T1000 (cell line): ENCODE data around the gene SP110.
"Not testable (repeated sequence)": the region's sequence is repeated elsewhere in the genome, so short reads cannot be mapped to it uniquely, and the experiment has no call there.

Experiments used
- DNase-seq: peaks from one replicate; lab custom pipeline; 2025; ENCODE audit warnings: mixed read lengths; lab: John Stamatoyannopoulos, UW

The SP110 gene

DNA sequence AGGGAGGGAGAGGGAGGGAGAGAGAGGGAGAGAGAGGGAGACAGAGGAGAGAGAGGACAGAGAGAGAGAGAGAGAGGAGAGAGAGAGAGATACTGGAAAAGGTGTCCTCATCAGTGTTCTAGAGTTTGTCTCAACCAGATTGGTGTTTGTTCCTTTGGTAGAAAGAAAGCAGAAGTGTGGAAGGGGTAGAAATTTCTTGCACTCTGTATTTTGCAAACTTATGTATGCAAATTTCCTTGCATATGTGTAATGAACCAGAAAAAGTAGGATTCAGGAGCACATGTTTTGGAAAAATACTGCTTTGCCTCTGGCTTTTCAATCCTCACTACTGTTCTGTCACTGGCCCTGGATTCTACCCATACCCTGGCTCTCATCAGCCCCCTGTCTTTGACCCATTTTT lies 4.7 kb upstream of the SP110 start:
- DNase-seq: no peak

DNA sequence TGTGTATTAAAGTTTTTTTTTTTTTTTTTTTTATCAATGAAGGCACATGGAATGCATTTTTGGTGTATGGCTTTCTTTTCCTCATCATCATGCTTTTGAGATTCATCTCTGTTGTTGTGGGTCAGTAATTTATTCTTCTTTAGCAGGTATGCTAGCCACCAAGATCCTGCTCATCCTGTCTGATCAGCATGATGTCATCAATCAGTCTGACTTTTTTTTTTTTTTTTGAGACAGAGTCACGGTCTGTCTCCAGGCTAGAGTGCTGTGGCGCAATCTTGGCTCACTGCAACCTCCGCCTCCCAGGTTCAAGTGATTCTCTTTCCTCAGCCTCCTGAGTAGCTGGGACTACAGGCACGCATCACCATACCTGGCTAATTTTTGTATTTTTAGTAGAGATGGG lies 3.0 kb upstream of the SP110 start:
- DNase-seq: not testable (repeated sequence)

GRCh38 chr2:230221493-230221892 lies 1.7 kb upstream of the SP110 start:
- no peak for DNase-seq

- no peak for DNase-seq
Measured at GRCh38 chr2:230220347-230220969, 674 bp upstream of the SP110 start.

DNA sequence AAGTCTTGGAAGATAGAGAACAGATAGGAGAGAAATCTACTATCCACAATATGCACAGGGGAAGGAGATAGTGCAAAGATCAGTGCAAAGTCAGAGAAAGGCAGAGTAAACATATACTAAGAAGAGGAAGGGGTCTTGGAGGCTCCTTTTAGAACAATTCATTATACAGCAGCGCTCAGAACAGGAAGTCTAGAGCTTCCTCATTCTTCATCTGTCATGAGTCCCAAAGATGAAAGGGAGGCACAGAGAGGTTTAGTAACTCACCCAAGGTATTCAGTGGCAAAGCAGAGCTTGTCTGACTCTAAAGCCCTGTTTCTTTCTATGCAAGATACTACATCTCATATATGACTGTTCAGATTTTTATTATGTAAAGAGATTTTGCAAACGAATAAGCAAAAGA lies 1.4 kb downstream of the SP110 start:
- DNase-seq: no peak

DNA sequence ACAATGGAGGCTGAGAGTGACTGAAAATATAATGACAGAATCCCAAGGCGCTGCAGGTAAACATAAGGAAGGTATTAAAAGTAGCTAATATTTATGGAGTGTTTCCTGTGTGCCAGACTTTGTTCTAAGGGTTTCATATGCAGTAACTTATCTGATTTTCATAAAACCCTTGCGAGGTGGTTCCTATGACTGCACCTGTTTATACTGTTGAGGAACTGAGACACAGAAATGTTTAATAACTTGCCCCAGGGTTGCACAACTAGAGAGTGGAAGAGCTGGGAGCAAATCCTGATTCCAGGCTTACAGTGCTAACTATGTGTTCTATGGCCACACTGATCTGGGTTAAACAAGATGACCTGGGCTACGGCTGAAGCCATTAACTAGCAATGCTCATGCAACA lies 2.4 kb downstream of the SP110 start:
- no peak for DNase-seq

- DNase-seq: no peak
Measured at GRCh38 chr2:230216489-230216888, 3.3 kb downstream of the SP110 start.

DNA sequence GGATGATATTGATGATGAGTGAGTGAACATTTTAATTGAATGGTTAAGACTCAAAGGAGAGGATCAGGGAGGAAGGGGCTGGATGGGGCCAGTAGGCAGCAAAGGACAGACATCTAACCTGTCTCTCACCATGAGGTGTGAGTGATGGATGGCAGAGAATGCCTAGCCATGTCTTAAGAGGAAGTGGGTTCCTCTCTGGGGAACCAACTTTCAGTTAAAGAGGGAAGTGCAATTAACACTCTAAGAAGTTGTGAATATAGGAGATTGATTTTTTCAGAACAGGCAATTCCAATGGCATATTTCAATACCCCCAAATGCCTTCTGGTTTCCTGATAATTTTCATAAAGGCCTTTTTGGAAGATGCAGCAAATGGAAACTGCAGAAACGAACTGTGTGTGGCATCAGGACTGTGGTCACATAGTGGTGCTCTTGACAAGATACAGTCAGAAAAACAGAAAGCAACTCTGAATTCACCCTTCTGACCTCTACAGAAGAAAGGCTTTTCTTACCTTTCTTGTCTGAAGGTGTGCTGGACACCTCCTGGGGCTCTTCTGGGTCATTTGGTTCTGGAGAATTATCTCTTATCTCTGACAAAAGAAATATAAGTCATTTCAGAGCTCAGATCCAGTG lies 10.2 kb downstream of the SP110 start:
- DNase-seq: no peak

- DNase-seq: no peak
Measured at GRCh38 chr2:230208576-230208975, 11.2 kb downstream of the SP110 start.

GRCh38 chr2:230205721-230206120 lies 14.1 kb downstream of the SP110 start:
- DNase-seq: no peak

GRCh38 chr2:230205034-230205433 lies 14.8 kb downstream of the SP110 start:
- no peak for DNase-seq

GRCh38 chr2:230203110-230203676 lies 16.6 kb downstream of the SP110 start:
- DNase-seq: no peak

- no peak for DNase-seq
Measured at GRCh38 chr2:230202430-230203109, 17.2 kb downstream of the SP110 start.

GRCh38 chr2:230184727-230185578 lies 34.8 kb downstream of the SP110 start:
- no peak for DNase-seq

- DNase-seq: no peak
Measured at GRCh38 chr2:230181195-230181594, 38.6 kb downstream of the SP110 start.

DNA sequence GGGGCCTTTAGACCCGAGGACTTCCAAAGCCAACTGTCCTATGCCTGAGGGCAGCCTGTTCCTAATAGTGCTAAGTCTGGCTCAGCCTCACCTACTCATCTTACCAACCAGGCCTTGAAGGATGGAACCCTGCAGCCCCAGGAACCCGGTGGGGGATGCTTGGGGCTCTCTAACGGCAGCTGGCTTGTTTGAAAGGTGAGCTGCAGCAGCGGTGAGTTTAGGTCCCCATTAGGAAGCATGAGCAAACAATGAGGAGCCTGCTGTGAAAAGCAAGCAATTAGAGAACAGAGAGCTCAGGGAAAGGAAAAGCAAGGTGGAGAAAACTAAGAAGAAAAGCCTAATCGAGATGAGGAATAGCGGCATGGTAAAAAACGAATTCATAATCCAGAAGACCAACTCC lies 39.9 kb downstream of the SP110 start:
- no peak for DNase-seq

DNA sequence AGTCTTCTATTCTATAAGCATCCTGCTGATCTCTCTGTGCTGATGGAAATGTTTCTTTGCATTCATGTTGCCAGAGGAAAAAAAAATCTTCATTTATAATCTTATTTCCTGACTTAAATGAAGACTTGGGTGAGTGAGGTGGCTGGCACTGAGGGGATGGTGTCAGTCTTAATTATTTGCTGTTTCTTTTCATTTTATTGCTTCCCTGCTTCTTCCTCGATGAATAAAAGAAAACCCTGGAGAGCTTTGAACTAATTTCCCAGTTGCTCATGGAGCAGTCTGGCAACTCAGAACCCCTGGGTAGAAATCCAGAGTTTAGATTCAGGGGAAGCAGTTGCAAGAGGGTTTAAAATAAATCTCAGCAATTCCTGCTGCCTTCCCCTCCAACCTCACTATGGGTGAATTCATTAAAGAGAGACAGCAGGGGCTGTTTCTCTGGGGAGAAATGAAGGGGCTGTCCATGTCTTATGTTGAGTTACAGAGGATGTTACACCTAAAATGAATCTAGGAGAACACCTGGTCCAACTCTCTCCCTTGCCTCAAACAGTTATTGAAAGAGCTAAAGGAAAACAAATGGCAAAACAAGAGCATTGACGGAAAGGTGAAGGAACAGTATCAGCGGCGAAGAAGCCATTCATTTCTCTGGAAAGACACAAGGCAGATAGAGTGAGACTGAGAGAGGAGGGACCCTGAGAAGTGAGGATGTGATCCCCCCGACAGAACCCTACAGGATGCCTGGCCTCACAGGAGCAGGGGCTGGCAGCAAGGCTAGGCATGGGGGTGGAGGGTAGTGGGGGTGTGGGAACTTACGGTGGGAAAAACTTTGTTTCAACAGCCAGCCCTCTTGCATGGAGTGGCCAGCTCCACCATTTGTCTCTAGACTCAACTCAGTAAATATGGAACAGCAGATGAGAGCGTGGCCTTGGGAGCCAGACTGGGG lies 41.0 kb downstream of the SP110 start:
- no peak for DNase-seq

GRCh38 chr2:230176996-230177395 lies 42.8 kb downstream of the SP110 start:
- no peak for DNase-seq

- no peak for DNase-seq
Measured at GRCh38 chr2:230174466-230174865, 45.3 kb downstream of the SP110 start.

DNA sequence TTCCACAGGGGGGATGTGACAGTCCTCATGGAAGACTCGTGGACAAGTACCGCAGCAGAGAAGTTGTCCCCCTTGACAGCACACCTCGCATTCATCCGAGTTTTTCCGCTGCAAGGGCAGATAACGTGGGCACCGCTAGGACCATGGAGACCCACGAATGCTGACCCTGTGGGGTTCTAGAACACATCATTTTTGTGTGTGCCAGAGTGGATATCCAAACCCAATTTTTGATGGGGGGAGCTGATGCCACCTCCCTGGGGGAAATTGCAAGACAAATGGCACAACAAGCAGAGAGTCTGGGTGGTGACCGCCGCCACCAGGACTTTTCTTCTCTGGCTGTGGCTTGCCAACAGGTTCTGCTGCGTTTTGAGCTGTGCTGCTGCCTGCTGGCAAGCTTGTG lies 46.9 kb downstream of the SP110 start:
- DNase-seq: no peak

GRCh38 chr2:230172156-230172555 lies 47.6 kb downstream of the SP110 start:
- no peak for DNase-seq
